Limb (tissue), 2 donors: ENCODE data around the gene PPFIA4.
A peak's percentile ranks its signal among the peaks of the same experiment; 100 is the strongest.

Experiments used
- DNase-seq, 2 donors: peaks; one replicate each; pipeline ENCODE4 v3.0.0-alpha.2; 2016; ENCODE audit errors: extremely low spot score in 2 of 2

Gene PPFIA4

DNA sequence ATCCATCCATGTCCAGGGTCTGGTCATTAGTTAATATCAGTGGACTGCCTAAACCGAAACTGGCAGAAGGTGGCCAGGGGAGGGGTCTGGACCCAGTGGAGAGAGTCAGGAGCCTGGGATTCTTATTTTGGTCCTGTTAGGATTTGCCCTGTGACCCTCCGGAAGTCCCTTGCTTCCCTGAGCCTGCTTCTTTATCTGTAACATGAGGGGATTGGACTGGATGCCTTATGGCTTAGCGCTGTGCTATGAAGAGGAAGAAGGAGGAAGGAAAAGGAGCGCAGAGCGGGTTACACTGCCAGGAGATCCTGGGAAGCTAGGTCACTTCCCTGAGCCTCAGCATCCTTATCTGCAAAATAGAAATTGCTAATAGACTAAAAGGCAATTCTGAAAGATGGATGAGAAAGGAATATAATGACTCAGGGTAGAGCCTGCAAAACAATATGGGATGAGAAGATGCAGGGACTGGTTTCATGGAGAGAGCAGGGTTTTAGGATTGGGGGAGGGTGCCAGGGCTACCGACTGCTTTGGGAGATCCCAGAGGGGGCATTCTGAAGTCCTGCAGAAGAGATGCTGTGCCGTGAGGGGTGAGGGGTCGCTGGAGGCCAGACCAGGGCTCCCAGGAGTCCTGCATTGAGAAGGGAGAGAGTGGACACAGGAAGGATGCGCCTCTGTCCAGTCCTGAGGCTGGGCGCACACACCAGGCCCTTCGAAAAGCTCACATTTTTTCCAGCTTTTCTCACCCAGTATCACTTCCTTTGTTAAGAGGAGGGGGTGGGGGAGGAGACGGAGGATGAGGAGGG, 100.8 kb downstream of the PPFIA4 start:
- no peak for DNase-seq

DNA sequence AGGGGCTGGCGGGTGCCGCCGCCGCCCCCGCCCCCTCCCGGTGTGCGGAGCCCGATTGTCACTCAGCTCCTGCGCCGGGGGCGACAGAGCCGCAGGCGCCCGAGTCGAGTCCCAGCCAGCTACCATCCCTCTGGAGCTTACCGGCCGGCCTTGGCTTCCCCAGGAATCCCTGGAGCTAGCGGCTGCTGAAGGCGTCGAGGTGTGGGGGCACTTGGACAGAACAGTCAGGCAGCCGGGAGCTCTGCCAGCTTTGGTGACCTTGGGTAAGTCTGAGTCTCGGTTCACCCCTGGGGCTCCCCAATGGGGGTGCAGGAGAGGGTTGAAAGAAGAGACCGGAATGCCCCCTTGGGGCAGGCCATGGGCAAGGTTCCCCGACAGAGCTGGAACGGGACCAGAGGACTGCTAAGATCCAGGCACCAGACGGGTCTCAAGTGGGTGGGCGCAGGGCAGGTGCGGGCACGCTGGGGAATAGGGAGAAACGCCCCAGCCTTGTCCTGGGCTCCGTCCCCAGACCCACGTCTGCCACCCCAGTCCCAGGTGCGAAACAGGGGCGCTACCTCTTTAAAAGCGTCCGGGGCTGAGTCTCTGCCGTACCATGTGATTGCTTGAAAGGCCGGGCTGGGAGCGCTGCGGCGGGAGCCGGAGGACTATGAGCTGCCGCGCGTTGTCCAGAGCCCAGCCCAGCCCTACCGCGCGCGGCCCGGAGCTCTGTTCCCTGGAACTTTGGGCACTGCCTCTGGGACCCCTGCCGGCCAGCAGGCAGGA, 101.6 kb downstream of the PPFIA4 start, which contains the start of gene ADORA1:
Gene ADORA1, plus strand, starts transcription at position 61 of the 765 bp plus-strand sequence. CDS start 1,116 bp downstream, outside the sequence.
- peak; percentile 40 to 79 for DNase-seq

DNA sequence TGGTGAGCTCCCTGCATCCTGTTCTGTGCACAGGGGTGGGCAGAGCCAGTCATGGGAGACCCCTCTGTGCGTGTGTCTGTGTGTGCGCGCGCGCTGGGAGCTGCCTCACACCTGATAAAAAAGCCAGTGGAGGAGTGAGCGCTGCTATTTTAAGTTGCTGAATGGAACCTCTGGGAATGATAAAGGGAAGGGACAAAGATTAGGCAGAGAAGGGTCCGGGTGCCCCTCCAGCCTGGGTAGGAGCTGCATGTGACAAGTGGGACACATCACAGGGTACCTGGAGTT, 102.1 kb downstream of the PPFIA4 start:
- DNase-seq = no peak
